ENCODE data around the gene ACSF3.

- no peak for TF ChIP-seq CTCF (conservative IDR thresholded peaks at IDR 0.05)
- TF ChIP-seq EZH2 (IDR thresholded peaks at IDR 0.05; ENCODE audit: low read depth), result no peak
Observed at GRCh38 chr16:89073346-89074071, 20.1 kb upstream of the ACSF3 start.

Data from PC-9 (cell line).